GM19043 (cell line): ENCODE data around the gene BEND5.

Experiments used
- ATAC-seq: cut with Tn5 transposase; IDR thresholded peaks from one replicate; pipeline ENCODE4 v1.9.1; 2021; ENCODE audit warnings: low read depth; ENCODE audit not compliant: unreplicated experiment

BEND5 gene

DNA sequence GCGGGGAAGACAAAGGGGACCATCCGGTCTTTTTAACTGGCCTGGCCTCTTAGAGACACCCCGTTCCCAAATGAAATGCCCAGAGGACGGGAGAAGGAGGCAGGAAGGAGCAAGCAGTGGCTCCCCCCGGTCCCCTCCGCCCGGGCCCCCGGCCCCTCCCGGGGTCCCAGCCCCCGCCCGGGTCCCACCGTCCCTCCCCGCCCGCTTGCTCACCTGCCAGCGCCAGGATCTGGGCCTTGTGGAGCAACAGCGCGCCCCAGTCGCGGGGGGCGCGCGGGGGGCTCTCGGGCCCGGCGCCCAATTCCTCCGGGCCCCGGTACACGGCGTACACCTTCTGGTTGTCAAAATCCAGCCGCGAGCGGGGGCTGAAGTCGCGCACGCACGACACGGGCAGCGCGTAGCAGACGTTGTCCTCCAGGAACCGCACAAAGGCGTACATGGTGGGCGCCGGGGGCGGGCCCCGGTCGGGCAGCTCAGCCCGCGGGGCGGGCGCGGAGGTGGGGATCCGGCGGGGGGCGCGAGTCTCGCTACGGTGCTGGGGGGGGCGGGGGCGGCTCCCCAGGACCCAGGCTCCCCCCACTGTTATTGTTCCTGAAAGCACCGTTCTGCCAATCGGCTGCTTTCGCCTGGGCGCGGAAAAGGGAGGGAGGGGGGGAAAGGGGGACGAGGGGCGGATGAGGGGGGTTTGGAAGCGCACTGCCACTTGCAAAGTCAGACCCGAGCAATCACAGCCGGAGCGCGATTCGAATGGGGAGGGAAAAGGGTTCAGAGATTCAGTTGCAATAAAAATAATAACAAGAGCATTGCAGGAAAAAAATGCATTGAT is at the start of gene BEND5:
Gene BEND5 (minus strand): TSS at position 499 of the 826 bp plus-strand sequence. CDS start 60 bp downstream, at position 439.
- ATAC-seq, result no peak

DNA sequence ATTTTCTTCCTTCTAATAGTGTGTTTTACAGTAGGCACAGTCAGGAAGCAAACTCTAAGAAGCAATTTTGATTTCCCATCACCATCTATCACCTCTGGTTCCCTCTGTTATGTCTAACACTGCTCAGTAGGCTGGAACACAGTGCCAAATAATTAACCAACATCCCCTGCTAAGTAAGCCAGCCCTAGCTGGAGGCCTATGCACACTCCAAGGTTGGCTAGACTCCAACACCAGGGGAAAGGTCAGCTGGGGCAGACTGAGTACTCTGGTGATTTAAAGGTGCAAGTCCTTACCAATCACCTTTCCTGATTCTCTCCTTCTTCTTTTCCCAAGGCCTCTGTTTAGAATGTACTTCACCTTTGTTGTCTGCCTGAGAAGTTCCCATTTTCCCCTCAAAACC is 46.5 kb upstream of the BEND5 start:
- no peak for ATAC-seq

GRCh38 chr1:48820491-48820890 is 43.8 kb upstream of the BEND5 start:
- ATAC-seq, result no peak

GRCh38 chr1:48817505-48818114 is 40.9 kb upstream of the BEND5 start:
- ATAC-seq, result peak; percentile 72

- ATAC-seq, result no peak
Measured at GRCh38 chr1:48810740-48811139, 34.0 kb upstream of the BEND5 start.

- no peak for ATAC-seq
Measured at GRCh38 chr1:48808496-48808895, 31.8 kb upstream of the BEND5 start.

GRCh38 chr1:48807554-48808260 is 31.0 kb upstream of the BEND5 start:
- ATAC-seq, result no peak

- no peak for ATAC-seq
Measured at GRCh38 chr1:48803474-48803873, 26.8 kb upstream of the BEND5 start.

GRCh38 chr1:48794816-48795215 is 18.1 kb upstream of the BEND5 start:
- no peak for ATAC-seq

- peak; percentile 79 for ATAC-seq
Measured at GRCh38 chr1:48793863-48794262, 17.2 kb upstream of the BEND5 start.

- ATAC-seq, result no peak
Measured at GRCh38 chr1:48792961-48793360, 16.3 kb upstream of the BEND5 start.

GRCh38 chr1:48790397-48790796 is 13.7 kb upstream of the BEND5 start:
- ATAC-seq, result no peak

- ATAC-seq, result no peak
Measured at GRCh38 chr1:48789903-48790302, 13.2 kb upstream of the BEND5 start.

- no peak for ATAC-seq
Measured at GRCh38 chr1:48785869-48786268, 9.2 kb upstream of the BEND5 start.

DNA sequence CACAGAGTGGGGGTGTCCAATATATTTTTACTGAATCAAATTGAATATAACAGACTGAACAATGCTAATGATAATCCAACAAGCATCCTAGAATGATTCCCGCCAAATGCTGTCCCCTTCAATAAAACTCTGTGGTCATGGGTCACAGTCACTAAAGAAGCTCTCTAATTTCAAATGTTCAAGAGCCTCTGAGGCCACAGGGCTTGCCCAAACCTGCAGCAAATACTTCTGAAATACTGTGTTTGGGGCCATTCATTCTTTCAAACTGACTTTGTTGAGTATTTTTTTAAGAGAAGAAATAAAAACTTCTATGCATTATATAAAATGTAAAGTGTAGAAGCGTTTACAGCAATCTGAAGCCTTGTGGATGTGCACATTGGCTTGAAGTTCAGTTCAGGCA is 7.6 kb upstream of the BEND5 start:
- ATAC-seq, result no peak

DNA sequence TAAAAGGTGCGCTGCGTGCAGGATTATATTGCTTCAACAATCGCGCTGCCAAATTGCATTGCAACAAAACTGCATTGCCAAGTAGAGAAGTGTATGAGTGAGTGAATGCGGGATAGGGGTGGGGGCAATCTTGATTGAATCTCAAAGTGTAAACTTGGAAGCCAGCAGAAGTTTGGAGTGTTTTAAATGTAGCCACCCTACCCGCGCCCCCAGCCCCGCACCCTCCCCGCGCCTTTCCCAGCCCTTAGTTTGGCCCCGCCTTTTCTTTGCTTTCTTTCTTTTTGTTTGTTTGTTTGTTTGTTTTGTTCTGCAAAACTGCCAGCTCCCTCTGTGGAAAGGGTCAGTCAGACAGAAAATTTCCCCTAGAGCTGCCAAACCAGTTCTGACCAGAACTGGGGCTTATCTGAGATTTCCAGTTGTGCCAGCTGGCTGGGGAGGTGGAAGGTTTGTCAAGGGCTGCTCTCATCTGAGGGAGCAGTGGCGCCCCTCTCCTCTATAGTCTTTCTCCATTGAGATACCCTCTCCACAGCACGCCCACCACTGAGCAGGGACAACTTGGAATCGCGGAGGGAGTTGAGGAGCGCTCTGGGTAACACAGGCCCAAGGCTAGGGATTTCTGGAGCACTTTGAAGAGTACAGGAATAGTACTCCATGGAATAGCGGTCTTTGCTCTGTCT is 666 bp upstream of the BEND5 start:
- ATAC-seq, result no peak

GRCh38 chr1:48775831-48776392 is 779 bp downstream of the BEND5 start:
- no peak for ATAC-seq

- ATAC-seq, result no peak
Measured at GRCh38 chr1:48773133-48773532, 3.6 kb downstream of the BEND5 start.

DNA sequence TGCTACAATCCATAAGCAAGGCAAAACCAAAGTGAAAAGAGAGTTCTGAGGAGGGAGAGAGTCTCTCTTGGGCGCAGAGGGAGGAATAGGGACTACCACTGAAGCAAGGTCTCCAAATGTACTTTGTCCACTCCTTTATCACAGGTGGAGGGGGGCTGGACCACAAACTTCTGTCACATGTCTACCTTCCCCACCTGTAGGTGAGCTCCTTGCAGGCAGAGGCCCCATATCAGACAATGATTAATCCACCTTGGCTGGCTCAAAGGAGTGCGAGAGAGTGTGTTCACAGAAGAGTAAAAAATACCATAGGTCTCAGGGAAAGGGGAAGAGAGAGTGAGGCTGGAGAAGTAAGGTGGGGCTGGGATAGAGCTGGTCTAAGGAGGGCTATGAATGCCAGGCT is 4.5 kb downstream of the BEND5 start:
- no peak for ATAC-seq

- no peak for ATAC-seq
Measured at GRCh38 chr1:48771561-48771960, 5.1 kb downstream of the BEND5 start.
